NCI-H2171 (cell line): ENCODE results near the gene COX5B.
"Not testable (repeated sequence)": the region's sequence is repeated elsewhere in the genome, so short reads cannot be mapped to it uniquely, and the experiment has no call there.

Source experiments
- DNase-seq: peaks from one replicate; lab custom pipeline; 2025; lab: John Stamatoyannopoulos, UW

Gene COX5B, protein sequence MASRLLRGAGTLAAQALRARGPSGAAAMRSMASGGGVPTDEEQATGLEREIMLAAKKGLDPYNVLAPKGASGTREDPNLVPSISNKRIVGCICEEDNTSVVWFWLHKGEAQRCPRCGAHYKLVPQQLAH

DNA sequence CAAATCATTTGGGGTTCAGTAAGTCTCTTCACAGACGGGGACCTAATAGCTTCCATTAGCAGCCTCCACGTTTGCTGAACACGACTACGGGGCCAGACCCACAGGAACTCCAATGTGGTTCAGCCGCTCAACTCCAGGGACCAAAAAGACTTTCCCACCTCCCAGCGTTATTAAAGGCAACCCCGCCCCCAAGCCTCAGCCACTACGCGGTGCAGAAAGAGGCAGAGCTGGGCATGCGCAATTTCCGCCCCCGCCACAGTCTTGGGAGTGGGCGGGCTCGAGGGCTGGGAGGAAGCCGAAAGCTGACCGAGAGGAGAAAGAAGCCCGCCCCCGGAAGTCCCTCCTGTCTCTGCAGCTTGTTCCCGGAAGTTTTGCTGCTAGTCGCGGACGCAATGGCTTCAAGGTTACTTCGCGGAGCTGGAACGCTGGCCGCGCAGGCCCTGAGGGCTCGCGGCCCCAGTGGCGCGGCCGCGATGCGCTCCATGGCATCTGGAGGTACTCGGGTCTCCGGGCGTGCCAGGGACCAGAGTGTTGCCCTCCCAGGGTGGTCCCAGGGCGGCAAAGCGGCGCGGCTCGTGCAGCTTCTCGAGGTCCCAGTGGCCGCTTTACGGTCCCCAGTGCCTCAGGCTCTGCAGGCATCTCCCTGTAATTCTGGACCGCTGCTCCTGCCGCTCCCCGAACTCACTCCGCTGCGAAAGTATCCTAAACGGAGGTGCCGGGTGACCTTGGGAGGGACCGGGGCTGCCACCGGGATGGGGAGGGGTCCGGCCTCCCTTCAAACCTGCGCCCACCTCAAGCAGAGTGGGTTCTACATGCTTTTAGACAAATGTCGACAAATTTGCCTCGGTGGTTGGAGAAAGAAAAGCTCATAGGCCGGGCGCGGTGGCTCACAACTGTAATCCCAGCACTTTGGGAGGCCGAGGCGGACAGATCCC is at the start of gene COX5B:
Gene COX5B, plus strand, starts transcription at position 368 of the 935 bp plus-strand sequence. Its CDS starts 25 bp downstream, at position 393.
- peak; percentile 95 for DNase-seq

DNA sequence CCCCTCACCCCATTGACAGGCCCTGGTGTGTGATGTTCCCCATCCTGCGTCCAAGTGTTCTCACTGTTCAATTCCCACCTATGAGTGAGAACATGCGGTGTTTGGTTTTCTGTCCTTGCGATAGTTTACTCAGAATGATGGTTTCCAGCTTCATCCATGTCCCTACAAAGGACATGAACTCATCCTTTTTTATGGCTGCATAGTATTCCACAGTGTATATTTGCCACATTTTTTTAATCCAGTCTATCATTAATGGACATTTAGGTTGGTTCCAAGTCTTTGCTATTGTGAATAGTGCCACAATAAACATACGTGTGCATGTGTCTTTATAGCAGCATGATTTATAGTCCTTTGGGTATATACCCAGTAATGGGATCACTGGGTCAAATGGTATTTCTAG is 49.7 kb upstream of the COX5B start:
- not testable (repeated sequence) for DNase-seq

DNA sequence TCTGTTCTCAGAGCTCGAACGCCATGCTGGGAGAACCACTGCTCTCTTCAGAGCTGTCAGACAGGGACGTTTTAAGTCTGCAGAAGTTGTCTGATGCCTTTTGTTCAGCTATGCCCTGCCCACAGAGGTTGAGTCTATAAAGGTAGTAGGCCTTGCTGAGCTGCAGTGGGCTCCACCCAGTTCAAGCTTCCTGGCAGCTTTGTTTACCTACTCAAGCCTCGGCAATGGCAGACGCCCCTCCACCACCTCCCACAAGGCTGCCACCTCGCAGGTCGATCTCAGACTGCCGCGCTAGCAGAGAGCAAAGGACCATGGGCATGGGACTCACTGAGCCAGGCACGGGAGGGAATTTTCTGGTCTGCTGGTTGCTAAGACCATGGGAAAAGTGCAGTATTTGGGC is 44.3 kb upstream of the COX5B start:
- not testable (repeated sequence) for DNase-seq

DNA sequence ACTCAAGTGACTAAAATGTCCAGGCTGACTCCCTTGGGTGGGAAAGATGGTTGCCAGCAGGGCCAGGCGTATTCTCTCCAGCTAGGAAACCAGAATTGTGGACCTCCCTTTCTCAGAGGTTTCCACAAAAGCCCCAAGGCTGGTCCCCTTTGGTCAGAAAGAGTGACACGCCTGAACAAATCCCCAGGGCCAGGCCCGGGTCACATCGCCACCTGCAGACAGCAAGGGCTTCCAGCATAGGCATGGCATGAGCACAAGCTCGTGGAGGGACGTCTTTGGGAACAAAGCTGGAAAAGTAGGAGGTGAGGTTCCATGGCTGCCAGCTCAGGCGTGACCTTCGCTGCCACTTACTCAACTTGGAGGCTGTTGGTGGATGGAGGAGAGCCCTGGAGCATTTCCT is 40.8 kb upstream of the COX5B start:
- DNase-seq = not testable (repeated sequence)

DNA sequence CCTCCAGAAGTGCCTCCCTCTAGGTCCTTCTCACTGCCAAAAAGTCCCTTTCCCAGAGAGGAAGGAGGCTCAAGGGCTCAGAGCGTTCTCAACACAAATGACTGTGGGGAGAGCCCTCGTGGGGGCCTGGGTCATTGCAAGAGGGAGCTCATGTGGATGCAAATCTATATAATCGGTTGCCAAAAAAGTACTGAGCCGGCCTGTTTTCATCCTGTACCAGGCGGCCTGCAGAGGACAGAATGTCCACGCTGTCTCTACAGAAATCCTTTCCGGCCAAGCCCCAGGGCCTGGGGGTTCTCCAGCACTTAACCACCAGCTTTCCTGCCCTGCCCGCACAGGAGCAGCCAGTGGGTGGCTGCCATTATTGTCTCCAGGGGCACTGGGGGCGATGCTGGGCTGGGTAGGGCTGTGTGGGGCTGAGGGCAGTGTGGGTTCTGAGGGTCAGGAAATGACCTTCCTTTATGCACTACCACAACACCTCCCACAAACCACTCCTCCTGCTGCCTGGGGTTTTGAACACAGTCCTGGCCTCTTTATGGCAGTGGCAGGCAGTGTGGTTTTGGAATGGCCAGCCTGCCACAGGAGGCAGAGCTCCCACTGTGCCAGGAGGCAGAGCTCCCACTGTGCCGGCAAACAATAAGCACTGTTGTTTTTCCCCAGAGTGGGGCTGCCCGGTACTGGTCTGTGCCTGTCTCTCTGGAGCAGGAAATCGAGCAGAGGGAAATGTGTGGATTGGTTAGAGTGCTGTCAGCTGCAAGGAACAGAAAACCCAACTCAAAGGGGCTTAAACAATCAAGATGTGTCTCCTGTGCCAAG is 40.1 kb upstream of the COX5B start:
- DNase-seq = not testable (repeated sequence)

DNA sequence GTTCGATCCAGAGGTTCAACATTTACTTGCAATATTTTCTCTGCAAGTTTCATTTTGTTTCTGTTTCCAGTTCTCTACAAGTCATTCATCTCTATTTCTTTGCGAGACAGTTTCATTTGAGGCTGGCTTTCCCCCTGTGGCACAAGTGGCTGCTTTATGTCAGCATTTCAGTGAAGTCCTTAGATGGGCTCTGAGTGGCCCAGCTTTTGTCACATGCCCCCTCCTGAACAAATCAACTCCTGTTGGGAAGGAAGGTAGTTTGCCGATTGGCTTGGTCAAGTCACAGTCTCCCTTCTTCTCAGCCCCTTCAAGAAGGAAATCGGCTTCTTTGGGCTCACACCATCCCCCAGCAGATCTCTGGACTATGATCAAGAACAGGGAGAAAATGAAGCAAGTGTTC is 37.1 kb upstream of the COX5B start:
- not testable (repeated sequence) for DNase-seq

DNA sequence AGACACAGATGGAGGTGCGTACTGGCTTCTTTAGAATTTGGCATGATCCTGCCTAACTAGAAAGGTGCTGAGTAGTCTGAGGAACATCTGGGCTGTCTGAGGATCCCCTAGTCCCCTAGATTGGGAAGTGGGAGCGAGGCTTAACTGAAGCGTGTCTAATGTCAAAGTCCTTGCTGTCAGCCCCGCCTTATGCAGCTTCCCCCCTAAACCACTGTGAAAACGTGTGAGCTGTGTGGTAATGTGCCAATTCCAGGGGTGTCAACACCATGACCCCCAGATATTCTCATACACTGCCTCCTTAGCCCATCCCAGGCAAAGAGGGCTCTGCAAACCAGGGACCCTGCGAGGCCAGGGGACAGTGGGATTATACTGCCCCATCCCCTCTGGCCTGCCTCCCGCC is 34.0 kb upstream of the COX5B start:
- not testable (repeated sequence) for DNase-seq

DNA sequence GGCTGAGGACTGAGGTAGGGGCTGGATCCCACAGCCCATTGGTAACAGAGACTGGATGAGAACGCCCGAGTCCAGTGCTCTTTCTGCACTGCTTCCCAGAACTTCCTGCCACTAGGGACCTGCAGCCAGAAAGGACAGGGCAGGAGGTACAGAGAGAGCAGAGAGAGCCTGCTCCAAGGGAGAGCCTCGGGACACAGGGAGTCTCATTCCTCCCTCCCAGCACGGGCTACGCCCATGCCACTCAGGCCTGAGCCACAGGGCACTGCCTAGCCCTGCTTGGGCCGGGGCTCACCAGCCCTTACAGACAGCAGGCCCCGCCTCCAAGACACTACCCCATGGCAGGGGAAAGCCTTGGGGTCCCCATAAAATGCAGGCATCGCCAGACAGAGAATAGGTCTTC is 30.1 kb upstream of the COX5B start:
- not testable (repeated sequence) for DNase-seq

DNA sequence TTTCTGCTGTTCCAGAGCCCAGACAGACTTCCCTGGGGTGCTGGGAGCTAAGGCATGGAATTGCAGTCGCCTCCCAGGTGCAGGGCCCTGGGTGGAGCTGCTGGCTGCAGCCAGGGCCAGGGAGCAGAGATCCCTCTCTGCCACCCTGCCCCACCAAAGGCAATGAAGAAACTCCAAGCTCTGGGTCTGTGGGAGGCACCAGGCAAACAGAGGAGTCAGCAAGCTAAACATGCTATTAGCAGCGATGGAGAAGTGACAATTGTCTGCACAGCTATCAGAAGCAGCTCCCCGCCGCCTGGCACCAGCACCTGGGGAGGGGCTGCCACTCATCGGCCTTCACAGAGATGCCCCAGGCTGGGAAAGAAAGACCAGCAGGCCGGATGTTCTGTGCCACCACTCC is 28.0 kb upstream of the COX5B start:
- DNase-seq = no peak

DNA sequence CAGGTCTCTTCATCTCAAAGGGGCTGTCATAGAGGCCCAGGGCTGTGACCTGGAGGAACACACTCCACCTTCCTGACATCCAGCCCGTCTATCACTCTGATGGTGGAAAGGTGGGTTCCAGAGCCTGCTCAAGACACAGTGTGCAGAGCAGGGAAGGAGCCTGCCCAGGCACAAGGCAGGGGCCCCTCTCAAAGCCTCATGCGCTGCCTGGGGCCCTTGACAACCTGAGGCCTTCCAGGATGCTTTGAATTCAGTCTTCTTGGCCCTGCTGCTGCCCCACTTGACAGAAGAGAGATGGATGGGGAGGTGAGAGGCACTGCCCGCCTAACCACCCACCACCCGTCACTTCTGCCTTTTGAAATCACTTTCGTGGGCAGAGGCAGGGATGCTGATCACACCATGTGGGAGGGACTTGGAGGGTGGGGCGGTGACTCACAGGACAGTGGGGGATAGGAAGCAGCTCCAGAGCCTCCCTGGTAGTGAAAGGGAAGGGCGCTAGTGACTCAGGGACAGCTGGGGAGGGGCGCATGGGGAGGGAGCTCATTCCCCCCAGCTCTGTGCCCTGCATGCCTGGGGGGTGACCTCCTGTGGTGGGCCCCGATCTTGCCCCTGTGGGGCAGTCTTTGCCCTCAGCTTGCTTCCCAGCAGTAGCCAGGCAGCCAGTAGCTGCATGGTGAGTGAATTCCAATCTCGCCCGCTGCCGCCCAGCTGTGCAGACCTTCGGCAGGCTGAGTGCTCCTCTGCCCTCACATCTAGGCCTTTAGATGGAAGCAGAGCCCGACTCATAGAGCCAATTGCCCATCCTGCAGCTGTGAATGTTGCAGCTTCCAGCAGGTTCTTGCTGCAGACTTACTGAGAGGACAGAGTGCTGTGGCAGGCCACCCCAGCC is 26.7 kb upstream of the COX5B start:
- not testable (repeated sequence) for DNase-seq

DNA sequence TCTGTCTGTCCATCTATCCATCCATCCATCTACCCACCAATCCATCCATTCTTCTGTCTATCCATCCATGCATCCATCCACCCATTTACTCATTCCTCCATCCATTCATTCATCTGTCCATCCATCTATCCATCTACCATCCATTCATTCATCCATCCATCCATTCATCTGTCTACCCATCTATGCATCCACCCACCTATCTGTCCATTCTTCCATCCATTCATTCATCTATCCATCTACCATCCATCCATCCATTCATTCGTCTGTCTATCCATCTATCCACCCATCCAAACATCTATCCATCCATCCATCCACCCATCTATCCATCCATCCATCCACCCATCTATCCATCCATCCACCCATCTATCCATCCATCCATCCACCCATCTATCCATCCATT is 25.4 kb upstream of the COX5B start:
- not testable (repeated sequence) for DNase-seq

DNA sequence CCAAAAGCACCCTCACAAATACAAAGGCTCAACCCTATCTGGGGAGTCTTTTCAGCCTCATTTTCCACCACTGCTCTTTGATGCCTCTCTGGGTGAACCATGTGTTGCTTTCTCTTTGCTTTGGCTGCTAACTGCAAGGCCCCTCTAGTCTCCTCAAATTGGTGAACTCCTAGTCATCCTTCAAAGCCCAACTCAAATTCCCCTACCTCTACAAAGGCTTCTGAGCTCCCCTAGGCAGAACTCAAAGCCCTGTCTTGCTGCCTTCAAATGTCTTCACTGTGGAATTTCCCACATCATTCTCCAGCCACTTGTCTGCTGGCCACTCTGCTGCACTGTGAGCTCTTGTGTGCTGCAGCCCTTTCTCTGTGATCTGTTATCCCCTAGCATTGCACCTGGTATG is 22.9 kb upstream of the COX5B start:
- DNase-seq = not testable (repeated sequence)

DNA sequence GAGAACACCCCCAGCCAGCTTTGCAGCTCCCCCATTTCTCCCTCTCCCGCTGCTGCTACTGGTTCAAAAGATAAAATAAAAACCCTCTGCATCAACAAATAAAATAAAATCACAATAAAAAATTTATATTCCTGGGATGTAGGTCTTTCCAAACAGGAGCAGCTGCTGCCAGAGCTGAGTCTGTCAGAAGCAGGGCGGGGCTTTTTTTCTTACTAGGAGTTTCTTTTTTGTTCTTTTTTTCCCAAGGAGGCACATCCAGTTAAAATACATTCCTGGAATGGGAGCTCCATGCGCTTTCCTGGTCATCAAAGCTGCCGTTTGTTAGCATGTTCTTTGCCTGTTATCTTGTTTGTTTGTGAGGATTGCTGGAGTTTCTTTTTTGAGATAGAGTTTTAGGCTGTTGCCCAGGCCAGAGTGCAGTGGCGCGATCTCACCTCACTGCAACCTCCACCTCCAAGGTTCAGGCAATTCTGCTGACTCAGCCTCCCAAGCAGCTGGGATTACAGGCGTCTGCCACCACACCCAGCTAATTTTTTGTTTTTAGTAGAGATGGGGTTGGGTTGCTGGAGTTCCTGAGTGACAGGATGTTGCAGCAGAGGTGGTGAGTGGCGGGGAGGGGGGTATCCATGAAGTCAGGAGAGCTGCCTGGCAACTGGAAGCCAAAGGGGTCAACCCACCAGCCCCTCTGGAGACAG is 20.4 kb upstream of the COX5B start:
- not testable (repeated sequence) for DNase-seq

DNA sequence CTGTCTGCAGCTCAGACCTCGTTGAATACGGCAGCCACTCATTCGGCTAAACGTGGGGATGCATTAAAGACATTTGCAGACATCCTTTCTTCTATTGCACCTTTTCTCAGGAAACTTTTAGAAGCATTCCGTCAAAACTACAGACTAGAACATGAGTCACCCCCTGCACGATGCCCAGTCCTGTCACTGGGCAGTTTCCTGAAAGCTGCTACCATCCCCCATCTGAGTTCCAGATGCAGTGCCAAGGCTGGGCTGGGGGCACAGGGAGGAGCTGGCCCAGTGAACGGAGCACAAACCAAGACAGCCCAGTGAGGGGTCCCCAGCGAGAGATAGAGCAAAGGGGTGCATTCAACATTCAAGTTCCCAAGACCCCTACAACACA is 19.8 kb upstream of the COX5B start:
- not testable (repeated sequence) for DNase-seq

DNA sequence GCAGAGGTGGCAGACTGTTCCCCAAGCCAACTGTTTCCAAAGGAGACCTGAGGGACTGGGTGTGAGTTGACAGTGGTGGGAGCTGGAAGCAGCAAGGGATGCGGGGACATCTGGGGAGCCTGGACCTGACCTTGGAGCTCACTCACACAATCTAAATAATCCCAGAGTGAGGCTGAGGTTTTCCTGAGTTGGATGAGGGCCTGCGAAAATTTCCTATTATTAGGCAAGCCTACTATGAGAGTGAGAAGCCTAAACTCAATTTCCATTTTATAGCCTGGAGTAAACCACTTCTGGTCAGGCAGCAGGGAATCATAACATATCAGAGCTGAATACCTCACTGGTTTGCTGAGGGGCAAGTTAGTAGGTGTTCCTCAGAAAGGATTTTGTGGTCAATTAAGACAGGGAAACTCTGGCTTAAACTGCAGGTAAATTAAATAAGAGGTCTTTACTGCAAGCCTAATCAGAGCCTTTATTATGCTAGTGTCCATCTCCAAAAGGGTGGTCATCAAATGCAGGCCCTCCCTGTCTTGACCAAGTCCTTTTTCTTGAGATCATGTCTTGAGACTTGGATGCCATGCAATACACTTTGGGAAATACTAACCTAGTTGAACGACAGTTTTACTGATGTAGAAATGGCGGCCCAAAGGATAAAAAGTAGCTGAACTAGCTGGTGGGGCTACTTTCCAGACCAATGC is 1.7 kb upstream of the COX5B start:
- no peak for DNase-seq

DNA sequence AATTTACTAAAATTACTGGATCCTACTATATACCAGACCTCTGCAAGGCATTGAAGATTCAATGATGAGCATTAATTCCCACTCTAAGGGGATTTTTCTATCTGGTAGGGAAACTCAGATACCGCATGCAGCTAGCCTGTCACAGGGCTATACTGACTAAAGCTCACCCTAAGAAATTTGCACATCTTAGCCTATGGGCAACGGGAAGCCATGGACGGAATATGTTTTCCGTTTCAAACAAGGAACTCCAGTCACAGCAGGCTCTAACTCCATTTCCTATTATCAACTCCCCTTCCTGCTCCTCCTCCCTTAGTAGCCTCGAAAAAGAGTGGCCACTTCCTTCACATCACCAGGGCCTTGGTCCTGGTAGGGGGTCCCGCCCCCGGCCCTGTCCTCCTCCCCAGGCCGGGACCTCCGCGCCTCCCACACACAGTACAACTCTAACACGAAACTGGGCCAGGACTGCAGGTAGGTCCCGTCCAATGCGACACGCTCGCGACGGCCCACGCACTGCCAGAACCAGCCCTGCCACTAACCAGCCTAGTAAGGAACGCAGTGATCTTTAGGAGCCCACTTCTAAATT is 659 bp upstream of the COX5B start:
- no peak for DNase-seq

DNA sequence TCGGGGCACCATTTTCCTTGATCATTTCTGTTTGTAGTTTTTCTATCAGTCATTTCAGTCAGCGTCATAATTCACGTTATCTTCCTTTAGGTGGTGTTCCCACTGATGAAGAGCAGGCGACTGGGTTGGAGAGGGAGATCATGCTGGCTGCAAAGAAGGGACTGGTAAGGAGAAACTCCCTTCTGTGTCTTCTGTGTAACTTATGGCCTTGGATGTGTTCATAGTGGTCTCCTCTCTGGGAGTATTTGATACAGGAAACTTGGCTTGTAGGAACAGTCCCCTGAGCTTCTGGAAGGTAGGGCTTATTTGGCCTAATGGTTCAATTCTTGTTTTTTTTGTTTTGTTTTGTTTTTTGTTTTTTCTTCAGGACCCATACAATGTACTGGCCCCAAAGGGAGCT is 1.1 kb downstream of the COX5B start:
- DNase-seq = no peak

DNA sequence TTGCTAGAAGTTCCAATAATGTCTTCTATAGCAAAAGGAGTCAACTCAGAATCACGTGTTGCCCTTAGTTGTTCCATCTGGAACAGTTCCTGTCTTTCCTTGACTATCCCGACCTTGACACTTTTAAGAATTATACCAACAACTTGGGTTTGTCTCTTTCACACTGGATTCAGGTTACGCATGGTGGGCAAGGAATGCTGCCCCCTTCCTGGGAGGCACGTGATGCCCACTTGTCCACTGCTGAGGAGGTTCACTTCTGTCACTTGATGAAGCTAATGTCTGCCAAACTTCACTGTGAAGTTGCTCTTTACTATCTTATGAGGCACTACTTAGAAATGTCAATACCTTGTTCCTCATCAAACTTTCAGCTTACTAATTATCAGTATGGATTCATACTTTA is 5.3 kb downstream of the COX5B start:
- no peak for DNase-seq

DNA sequence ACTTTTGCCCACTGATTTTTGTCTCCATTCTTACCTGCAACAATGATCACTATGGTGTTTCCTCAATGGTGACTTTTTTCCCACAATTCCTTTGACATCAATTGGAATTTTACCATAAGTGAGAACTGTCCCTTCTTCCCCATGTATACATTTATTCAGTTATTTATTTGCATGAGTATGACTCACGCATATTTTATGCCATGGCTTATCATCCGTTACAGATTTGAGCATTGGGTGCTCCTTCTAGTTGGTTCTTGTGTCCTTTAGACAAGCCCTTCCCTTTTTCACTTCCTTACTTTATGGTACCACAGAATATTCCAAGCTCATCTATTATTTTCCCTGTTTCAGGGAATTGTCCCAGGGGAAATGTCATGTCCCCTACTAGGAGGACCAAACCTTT is 7.6 kb downstream of the COX5B start:
- no peak for DNase-seq

DNA sequence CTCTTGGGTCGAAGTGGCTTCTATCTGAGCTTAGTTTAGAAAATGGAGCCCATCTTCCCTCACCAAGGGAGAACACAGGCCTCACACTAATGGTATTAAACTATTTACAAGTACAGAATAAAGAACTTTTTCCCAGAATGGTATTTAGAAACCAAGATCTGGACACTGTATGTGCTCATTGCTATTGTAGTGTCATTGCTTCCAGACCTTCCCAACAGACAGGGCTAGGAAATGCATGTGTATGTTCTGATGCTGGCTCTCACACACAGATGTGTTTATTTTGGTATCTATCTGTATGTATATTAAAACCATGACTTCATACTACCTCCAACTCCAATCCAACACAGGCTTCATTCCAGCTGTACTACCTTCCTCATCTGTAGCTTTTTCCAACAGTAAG is 8.0 kb downstream of the COX5B start:
- no peak for DNase-seq
